ENCODE results near the gene CYFIP1.

DNA sequence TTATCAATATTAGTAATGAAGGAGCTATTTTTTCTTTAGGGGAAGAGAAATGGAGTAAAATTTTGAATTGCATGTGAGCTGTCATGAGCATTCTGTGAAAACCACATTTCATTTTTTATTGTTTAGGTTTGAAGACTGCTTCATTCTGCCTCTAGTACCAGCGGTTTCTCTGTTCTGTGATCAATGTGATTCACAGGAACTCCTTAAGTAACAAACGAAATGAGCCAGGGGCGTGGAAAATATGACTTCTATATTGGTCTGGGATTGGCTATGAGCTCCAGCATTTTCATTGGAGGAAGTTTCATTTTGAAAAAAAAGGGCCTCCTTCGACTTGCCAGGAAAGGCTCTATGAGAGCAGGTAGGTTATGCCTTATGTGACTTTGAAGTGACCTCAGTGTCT, 128.7 kb downstream of the CYFIP1 start:
- TF ChIP-seq, protein P1, sequence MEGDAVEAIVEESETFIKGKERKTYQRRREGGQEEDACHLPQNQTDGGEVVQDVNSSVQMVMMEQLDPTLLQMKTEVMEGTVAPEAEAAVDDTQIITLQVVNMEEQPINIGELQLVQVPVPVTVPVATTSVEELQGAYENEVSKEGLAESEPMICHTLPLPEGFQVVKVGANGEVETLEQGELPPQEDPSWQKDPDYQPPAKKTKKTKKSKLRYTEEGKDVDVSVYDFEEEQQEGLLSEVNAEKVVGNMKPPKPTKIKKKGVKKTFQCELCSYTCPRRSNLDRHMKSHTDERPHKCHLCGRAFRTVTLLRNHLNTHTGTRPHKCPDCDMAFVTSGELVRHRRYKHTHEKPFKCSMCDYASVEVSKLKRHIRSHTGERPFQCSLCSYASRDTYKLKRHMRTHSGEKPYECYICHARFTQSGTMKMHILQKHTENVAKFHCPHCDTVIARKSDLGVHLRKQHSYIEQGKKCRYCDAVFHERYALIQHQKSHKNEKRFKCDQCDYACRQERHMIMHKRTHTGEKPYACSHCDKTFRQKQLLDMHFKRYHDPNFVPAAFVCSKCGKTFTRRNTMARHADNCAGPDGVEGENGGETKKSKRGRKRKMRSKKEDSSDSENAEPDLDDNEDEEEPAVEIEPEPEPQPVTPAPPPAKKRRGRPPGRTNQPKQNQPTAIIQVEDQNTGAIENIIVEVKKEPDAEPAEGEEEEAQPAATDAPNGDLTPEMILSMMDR (conservative IDR thresholded peaks at IDR 0.05; ENCODE audit: low read depth, low read length): no peak
- no peak for TF ChIP-seq EZH2 (IDR thresholded peaks at IDR 0.05; ENCODE audit: borderline replicate concordance, low read depth, low read length, poor library complexity, severe bottlenecking)
